ENCODE results near the gene KIRREL2.

DNA sequence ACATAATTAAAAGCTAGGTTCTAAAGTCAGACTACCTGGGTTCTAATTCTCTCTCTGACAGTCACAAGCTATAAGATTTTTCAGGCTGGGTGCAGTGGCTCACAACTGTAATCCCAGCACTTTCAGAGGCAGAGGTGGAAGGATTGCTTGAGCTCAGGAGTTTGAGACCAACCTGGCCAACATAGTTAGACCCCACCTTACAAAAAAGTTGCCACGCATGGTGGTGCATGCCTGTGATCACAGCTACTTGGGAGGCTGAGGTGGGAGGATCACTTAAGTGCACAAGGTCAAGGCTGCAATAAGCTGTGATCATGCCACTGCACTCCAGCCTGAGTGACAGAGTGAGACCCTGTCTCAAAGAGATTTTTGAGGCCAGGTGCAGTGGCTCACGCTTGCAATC lies 37.6 kb downstream of the KIRREL2 start:
- TF ChIP-seq, protein P1, sequence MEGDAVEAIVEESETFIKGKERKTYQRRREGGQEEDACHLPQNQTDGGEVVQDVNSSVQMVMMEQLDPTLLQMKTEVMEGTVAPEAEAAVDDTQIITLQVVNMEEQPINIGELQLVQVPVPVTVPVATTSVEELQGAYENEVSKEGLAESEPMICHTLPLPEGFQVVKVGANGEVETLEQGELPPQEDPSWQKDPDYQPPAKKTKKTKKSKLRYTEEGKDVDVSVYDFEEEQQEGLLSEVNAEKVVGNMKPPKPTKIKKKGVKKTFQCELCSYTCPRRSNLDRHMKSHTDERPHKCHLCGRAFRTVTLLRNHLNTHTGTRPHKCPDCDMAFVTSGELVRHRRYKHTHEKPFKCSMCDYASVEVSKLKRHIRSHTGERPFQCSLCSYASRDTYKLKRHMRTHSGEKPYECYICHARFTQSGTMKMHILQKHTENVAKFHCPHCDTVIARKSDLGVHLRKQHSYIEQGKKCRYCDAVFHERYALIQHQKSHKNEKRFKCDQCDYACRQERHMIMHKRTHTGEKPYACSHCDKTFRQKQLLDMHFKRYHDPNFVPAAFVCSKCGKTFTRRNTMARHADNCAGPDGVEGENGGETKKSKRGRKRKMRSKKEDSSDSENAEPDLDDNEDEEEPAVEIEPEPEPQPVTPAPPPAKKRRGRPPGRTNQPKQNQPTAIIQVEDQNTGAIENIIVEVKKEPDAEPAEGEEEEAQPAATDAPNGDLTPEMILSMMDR (IDR thresholded peaks at IDR 0.05 in 8 of 11, conservative IDR thresholded peaks at IDR 0.05 in 3 of 11), result no peak
- TF ChIP-seq POLR2AphosphoS5 (IDR thresholded peaks at IDR 0.05), result no peak

Measured in spleen (tissue), 7 donors.